LNCaP clone FGC (cell line): Measurements from ENCODE around the gene AP3D1.

Experiments used
- DNase-seq: peaks from one replicate; pipeline ENCODE4 v3.0.0-alpha.2; 2011; ENCODE audit warnings: low read depth
- H3K4me3 ChIP-seq: 2 replicates; pipeline ENCODE4 v1.5.1; 2011; ENCODE audit warnings: mild to moderate bottlenecking, low read depth, low read length, control low read depth
- TF ChIP-seq, protein P1 (sequence below): IDR thresholded peaks from 2 replicates; pipeline ENCODE4 v1.5.1; 2012; ENCODE audit warnings: mild to moderate bottlenecking; ENCODE audit not compliant: control insufficient read depth, insufficient read depth; ENCODE audit errors: extremely low read depth

The AP3D1 gene

DNA sequence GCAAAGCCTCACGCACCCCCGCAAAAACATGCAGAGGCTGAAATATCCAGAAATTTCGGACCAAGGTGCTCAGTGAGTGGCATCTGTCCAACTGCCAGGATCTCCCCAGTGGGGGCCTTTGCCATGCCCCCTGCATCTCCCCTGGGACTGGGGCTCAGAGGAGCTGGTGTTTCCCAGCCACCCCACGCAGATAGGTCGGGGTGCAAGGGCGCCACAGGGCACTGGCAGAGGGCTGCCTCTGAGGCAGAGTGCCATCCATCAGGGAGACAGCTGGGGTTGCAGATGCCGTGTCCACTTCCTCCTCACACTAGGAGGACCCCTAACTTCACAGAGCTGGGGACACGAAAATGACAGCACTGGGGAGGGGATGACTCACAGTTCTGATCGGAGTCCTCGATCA is 28.4 kb downstream of the AP3D1 start:
- H3K4me3 ChIP-seq = no peak overlapping the region
- DNase-seq = no peak
- TF ChIP-seq, protein P1, sequence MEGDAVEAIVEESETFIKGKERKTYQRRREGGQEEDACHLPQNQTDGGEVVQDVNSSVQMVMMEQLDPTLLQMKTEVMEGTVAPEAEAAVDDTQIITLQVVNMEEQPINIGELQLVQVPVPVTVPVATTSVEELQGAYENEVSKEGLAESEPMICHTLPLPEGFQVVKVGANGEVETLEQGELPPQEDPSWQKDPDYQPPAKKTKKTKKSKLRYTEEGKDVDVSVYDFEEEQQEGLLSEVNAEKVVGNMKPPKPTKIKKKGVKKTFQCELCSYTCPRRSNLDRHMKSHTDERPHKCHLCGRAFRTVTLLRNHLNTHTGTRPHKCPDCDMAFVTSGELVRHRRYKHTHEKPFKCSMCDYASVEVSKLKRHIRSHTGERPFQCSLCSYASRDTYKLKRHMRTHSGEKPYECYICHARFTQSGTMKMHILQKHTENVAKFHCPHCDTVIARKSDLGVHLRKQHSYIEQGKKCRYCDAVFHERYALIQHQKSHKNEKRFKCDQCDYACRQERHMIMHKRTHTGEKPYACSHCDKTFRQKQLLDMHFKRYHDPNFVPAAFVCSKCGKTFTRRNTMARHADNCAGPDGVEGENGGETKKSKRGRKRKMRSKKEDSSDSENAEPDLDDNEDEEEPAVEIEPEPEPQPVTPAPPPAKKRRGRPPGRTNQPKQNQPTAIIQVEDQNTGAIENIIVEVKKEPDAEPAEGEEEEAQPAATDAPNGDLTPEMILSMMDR = no peak

DNA sequence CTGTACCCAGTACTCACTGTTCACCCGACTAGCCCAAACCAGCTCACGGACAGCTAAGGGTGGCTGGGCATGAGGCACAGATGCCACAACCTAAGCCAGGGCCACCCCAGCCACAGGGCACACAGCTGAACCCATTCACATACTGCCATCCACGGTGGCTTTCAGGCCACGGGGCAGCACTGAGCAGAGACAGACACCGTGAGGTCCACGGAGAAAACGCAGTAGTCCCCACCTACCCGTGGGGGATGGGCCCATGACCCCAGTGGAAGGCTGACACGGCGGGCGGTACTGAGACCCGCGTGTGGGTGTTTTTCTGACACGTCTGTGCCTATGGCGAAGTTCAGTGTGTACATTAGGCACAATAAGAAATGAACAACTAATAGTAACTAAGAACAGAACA is 29.1 kb downstream of the AP3D1 start:
- no peak overlapping the region for H3K4me3 ChIP-seq
- DNase-seq = no peak
- TF ChIP-seq, protein P1 = no peak

DNA sequence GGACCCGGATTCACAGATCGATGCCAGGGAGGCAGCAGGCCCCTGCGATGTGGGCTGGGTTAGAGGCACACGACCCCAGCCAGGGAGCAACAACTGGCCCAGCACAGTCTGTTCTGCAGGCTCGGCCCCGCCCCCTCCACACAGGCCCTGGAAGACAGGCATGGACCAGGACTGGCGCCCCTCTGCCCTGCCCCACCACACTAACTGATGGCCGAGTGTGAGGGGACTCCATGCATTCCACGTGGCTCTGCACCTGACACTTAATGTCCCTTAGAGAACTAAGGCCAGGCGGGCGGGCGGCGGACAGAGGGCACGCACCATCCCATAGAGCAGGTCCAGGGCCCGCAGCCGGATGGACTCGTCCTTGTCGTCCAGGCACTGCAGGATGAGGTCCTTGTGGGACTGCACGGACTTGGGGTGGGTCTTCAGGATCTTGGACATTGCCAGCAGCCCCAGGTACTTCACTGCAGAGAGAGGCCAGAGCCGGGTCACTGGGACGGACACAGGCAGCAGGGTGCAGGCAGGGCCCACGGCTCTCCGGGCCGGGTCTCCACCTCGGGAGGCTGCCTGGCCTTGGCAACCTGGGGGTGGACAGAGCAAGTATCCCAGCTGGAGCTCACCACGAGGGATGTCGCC is 29.8 kb downstream of the AP3D1 start:
- H3K4me3 ChIP-seq = no peak overlapping the region
- no peak for DNase-seq
- TF ChIP-seq, protein P1 = no peak

DNA sequence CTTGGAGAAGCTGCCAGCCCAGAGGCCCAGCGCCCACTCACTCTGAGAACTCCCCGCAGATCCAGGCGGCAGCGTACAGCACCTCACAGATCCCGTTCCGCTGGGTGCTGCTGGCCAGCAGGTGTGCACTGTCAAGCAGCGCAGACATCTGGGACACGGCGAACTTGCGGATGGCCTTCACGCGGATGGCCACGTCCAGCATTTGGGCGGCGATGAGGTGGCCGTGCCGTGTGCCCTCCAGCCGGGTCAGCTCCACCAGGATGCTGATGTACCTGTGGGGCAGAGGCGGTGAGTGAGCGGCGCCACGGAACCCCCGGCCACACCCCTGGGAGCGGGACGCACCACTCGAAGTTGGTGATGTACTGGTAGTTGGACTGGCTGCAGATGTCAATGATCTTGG is 30.5 kb downstream of the AP3D1 start:
- no peak overlapping the region for H3K4me3 ChIP-seq
- TF ChIP-seq, protein P1 = no peak
- no peak for DNase-seq

DNA sequence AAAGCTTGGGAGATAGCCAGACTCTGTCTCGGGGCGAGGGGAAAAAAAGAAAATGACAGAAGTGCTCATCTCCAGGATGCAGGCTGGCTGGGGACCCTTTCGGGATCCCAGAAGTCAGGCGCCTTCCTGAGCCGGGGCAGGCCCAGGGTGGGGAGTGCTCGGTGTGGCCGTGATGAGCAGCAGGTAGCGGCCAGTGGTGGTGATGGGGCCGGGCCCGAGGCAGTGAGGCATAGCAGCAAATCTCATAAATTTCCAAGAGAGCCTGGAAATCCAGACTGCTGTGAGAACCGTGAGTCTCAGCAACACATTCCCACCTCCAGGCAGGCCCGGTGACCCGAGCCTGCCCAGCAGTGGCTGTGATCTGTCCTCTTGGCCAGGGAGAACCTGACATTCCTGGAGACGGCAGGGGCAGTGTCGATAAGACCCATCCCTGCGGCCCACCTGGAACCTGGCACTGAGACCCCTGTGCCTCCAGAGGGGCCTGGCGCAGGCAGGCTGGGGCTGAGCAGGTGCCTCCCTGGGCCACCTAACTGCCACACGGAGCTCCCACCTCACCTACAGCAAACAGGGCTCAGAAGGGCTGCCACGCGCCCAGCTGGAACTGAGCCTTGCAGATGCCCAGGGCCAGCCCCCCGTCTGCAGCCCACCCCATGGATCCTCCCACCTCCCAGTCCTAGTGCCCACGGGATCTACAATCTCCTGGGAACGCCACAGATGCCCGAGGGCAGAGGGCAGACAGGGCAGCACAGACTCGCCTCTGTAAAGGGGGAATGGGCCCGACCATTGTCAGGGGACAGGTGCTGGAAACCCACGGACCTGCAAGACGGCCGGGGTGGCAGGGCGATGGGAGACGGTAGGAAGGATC is 31.2 kb downstream of the AP3D1 start:
- no peak overlapping the region for H3K4me3 ChIP-seq
- TF ChIP-seq, protein P1 = no peak
- no peak for DNase-seq

DNA sequence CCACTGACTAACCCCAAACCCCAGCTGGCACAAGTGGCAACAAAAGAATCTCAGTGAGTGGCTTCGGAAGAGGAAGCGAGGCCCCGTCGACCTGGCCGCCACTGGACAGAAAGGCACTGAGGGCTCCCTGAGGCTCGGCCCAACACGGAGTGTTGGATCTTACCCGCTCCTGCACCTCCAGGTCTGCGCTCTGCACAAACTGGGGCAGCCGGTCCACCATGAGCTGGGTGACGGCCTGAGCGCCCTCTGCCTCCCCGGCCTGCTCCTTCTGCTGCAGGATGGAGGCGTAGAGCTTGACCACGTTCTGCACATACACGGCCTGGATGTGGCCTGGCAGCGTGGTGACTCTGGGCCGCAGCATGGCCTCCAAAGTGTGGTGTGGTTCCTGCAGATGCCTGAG is 32.9 kb downstream of the AP3D1 start:
- TF ChIP-seq, protein P1 = no peak
- DNase-seq = no peak
- no peak overlapping the region for H3K4me3 ChIP-seq
